HG02938 (cell line): ENCODE measurements around the gene COMTD1.
"Not testable (repeated sequence)": the region's sequence is repeated elsewhere in the genome, so short reads cannot be mapped to it uniquely, and the experiment has no call there.

ENCODE experiments used
- ATAC-seq: cut with Tn5 transposase; IDR thresholded peaks from one replicate; pipeline ENCODE4 v1.9.1; 2021; ENCODE audit warnings: mild to moderate bottlenecking, moderate library complexity; ENCODE audit not compliant: unreplicated experiment

COMTD1 gene

GRCh38 chr10:75197066-75197465 is 38.7 kb downstream of the COMTD1 start:
- no peak for ATAC-seq

GRCh38 chr10:75195035-75195763 is 40.6 kb downstream of the COMTD1 start:
- no peak for ATAC-seq

DNA sequence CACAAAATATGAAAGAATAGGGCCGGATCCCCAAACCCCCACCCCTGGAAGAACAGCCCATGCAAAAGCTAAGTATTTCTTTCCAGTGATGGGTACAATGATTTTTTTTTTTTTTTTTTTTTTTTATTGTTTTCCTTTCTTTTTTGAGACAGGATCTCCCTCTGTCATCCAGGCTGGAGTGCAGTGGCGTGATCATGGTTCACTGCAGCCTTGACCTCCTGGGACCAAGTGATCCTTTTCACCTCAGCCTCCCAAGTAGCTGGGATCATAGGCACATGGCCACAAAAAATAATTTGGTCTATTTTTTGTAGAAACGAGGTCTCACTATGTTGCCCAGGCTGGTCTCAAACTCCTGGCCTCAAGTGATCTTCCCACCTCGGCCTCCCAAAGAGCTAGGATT is 41.1 kb downstream of the COMTD1 start:
- not testable (repeated sequence) for ATAC-seq

- ATAC-seq, result no peak
These were observed 43.8 kb downstream of the COMTD1 start for GRCh38 chr10:75191821-75192568.

- ATAC-seq, result no peak
These were observed 46.3 kb downstream of the COMTD1 start for GRCh38 chr10:75189266-75190096.

GRCh38 chr10:75188522-75188921 is 47.2 kb downstream of the COMTD1 start:
- not testable (repeated sequence) for ATAC-seq

DNA sequence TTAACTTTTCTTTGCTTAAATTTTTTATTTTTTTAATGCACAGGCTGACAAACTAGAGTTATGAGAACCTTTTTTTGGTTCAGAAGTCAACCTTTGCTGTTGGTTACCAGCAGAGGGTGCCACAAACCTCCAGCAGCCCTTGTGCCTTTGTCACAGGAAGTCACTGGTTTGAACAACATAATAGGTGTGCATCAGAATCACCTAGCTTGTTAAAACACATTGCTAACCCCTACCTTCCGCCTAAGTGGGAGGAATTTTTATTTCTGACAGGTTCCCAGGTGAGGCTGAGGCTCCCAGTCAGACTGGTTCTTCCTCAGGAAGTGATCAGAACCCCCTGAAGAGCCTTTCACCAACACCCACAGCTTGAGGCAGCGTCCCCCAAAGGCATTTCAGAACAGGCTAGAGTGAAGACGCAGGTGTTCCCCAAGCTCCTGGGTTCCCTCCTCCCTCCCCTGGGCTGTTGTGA is 47.8 kb downstream of the COMTD1 start:
- no peak for ATAC-seq

- no peak for ATAC-seq
These were observed 49.4 kb downstream of the COMTD1 start for GRCh38 chr10:75186310-75186709.
